ENCODE results near the gene OXA1L.
"Not testable (repeated sequence)": the region's sequence is repeated elsewhere in the genome, so short reads cannot be mapped to it uniquely, and the experiment has no call there.

The OXA1L gene

DNA sequence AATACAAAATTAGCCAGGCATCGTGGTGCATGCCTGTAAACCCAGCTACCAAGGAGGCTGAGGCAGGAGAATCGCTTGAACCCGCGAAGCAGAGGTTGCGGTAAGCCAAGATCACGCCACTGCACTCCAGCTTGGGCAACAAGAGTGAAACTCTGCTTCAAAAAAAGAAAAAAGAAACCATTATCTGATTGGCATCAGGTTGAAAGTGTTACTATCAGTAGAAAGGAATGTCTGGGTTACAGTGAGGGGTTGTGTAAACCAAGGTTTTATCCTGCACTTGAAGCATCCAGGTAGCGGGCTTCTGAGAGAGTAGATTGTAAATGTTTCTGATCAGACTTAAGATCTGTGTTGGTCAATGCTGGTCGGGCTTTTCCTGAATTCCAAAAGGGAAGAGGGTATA lies 14.1 kb upstream of the OXA1L start:
- H3K27ac ChIP-seq = no peak overlapping the region
- TF ChIP-seq ZFX (IDR thresholded peaks at IDR 0.05) = no peak
- TF ChIP-seq, protein P1, sequence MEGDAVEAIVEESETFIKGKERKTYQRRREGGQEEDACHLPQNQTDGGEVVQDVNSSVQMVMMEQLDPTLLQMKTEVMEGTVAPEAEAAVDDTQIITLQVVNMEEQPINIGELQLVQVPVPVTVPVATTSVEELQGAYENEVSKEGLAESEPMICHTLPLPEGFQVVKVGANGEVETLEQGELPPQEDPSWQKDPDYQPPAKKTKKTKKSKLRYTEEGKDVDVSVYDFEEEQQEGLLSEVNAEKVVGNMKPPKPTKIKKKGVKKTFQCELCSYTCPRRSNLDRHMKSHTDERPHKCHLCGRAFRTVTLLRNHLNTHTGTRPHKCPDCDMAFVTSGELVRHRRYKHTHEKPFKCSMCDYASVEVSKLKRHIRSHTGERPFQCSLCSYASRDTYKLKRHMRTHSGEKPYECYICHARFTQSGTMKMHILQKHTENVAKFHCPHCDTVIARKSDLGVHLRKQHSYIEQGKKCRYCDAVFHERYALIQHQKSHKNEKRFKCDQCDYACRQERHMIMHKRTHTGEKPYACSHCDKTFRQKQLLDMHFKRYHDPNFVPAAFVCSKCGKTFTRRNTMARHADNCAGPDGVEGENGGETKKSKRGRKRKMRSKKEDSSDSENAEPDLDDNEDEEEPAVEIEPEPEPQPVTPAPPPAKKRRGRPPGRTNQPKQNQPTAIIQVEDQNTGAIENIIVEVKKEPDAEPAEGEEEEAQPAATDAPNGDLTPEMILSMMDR (conservative IDR thresholded peaks at IDR 0.05) = no peak

DNA sequence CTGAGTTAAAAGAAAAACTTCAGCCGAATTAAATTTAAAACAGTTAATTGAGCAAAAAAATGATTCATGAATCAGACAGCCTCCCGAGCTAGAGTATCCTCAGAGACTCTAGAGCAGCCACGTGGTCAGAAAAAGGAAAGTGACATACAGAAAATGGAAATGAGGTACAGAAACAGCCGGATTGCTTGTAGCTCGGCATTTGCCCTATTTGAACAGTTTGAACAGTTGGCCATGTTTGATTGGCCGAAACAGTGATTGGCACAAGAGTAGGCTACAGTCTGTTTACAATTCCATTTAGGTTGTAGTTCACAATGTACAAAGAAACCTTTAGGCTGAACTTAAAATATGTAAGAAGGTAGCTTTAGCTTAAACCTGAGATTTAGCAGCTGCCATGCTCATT lies 12.9 kb upstream of the OXA1L start:
- TF ChIP-seq, protein P1 (conservative IDR thresholded peaks at IDR 0.05) = no peak
- no peak for TF ChIP-seq ZFX (IDR thresholded peaks at IDR 0.05)
- H3K27ac ChIP-seq = no peak overlapping the region

DNA sequence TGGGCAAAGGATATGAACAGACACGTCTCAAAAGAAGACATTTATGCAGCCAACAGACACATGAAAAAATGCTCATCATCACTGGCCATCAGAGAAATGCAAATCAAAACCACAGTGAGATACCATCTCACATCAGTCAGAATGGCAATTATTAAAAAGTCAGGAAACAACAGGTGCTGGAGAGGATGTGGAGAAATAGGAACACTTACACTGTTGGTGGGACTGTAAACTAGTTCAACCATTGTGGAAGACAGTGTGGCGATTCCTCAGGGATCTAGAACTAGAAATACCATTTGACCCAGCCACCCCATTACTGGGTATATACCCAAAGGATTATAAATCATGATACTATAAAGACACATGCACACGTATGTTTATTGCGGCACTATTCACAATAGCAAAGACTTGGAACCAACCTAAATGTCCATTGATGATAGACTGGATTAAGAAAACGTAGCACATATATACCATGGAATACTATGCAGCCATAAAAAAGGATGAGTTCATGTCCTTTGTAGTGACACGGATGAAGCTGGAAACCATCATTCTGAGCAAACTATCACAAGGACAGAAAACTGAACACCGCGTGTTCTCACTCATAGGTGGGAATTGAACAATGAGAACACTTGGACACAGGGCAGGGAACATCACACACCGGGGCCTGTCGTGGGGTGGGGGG lies 8.4 kb upstream of the OXA1L start:
- not testable (repeated sequence) for H3K27ac ChIP-seq

DNA sequence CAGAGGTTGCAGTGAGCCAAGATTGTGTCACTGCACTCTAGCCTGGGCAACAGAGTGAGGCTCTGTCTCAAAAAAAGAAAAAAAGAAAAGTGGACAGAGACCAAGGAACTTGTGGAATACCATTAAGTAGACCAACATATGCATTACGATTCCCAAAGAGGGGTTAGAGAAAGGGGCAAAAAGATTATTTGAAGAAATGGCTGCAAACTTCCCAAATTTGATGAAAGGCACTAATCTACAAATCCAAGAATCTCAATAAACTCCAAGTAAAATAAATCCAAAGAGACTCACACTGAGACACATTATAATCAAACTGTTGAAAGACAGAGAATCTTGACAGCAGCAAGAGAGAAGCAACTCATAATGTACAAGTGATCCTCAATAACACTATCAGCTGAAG lies 4.8 kb upstream of the OXA1L start:
- TF ChIP-seq, protein P1 (conservative IDR thresholded peaks at IDR 0.05) = no peak
- TF ChIP-seq ZFX (IDR thresholded peaks at IDR 0.05) = no peak
- H3K27ac ChIP-seq = no peak overlapping the region

DNA sequence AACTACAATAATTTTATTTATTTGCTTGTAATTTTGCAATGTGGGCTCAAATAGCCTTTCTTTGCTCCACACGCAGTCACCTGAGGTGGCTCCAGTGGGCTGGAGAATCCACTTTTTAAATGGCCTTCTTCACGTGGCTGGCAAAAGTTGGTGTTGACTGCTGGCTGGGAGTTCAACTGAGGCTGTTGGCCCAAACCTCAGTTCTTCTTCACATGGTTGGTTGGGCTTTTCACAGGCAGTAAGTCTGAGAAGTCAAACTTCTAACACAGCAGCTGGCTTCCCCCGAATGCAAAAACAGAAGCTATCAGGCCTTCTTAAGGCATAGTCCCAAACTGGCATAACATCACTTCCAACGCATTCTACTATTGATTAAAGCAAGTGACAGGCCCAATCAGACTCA lies 2.1 kb upstream of the OXA1L start:
- TF ChIP-seq ZFX (IDR thresholded peaks at IDR 0.05) = no peak
- TF ChIP-seq, protein P1 (conservative IDR thresholded peaks at IDR 0.05) = no peak
- H3K27ac ChIP-seq = no peak overlapping the region

DNA sequence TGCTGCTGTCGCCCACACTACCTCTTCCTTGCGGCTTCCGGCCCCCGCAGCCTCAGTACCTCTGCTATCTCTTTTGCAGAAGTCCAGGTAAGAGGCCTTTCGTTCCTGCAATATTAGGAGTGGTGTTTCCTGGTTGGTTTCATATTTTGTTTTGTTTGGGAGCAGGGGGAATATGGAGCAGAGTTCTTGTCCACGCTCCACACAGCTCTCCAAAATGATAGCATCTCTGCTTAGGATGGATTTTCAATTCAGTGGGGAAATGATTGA lies 768 bp downstream of the OXA1L start:
- TF ChIP-seq ZFX (IDR thresholded peaks at IDR 0.05) = no peak
- TF ChIP-seq, protein P1 (conservative IDR thresholded peaks at IDR 0.05) = no peak

DNA sequence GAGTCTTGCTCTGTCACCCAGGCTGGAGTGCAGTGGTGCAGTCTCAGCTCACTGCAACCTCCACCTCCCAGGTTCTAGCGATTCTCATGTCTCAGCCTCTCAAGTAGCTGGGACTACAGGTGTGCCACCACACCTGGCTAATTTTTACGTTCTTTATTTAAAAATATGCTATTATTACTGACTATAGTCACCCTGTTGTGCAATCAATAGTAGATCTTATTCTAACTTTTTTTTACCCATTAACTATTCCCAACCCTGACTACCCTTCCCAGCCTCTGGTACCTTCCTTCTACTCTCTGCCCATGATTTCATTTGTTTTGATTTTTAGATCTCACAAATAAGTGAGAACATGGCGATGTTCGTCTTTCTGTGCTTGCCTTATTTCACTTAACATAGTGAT lies 2.5 kb downstream of the OXA1L start:
- TF ChIP-seq, protein P1 (conservative IDR thresholded peaks at IDR 0.05) = no peak
- TF ChIP-seq ZFX (IDR thresholded peaks at IDR 0.05) = no peak
- no peak overlapping the region for H3K27ac ChIP-seq

More for the DNA sequence above, 768 bp downstream of the OXA1L start:
- H3K27ac ChIP-seq = peak overlapping the region; percentile 91

DNA sequence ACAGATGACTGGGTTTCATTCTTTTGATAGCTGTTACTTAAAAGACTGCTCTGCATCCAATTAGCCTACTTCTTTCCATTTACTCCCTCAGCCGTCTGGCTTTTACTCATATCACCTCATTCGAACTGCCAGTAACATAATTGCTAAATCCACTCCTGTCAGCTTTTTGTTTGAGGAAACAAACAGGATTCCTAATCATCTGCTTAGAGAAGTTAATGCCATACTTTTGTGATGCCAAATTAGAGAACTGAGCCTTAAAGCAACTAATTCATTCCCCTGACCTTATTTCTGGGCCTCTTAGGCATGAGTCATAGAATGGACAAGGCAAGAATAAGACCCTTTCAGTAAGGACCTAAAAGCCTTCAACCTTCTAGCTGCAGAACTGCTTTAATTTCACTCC lies 2.9 kb downstream of the OXA1L start:
- no peak overlapping the region for H3K27ac ChIP-seq
- TF ChIP-seq, protein P1 (conservative IDR thresholded peaks at IDR 0.05) = no peak
- no peak for TF ChIP-seq ZFX (IDR thresholded peaks at IDR 0.05)
